ENCODE results near the gene RSPH1.

Gene RSPH1

GRCh38 chr21:42424914-42425541 lies 71.0 kb downstream of the RSPH1 start:
- DNase-seq (ENCODE audit: low read depth in 2 of 2) = no peak
- TF ChIP-seq CTCF (IDR thresholded peaks at IDR 0.05; ENCODE audit: low read depth, low read length) = no peak
- no peak overlapping the region for H3K4me3 ChIP-seq (replicated peaks in 1 of 2; ENCODE audit: low read depth in 2 of 2, low read length in 2 of 2)

GRCh38 chr21:42423685-42424084 lies 72.3 kb downstream of the RSPH1 start:
- H3K4me3 ChIP-seq (replicated peaks in 1 of 2; ENCODE audit: low read depth in 2 of 2, low read length in 2 of 2) = no peak overlapping the region

GRCh38 chr21:42423197-42423675 lies 72.8 kb downstream of the RSPH1 start:
- H3K4me3 ChIP-seq (replicated peaks in 1 of 2; ENCODE audit: low read depth in 2 of 2, low read length in 2 of 2) = no peak overlapping the region
- DNase-seq (ENCODE audit: low read depth in 2 of 2) = no peak
- TF ChIP-seq CTCF (IDR thresholded peaks at IDR 0.05; ENCODE audit: low read depth, low read length) = no peak

More at GRCh38 chr21:42423685-42424084, 72.3 kb downstream of the RSPH1 start:
- no peak for TF ChIP-seq CTCF (IDR thresholded peaks at IDR 0.05; ENCODE audit: low read depth, low read length)
- no peak for DNase-seq (ENCODE audit: low read depth in 2 of 2)
